Neural crest cell (in vitro differentiated cells): ENCODE results near the gene BICDL2. TPM values are rescaled to one million over a fixed set of nuclear protein-coding genes. Genes with fewer than 3 reads are reported as not detected.

Source experiments
- DNase-seq: peaks from one replicate; pipeline ENCODE4 v3.0.0; 2021; ENCODE audit warnings: low read depth, mixed read lengths, low spot score
- H3K27ac Mint-ChIP-seq: one replicate; pipeline ENCODE4 v1.8.0; 2021; ENCODE audit warnings: mild to moderate bottlenecking, mixed read lengths; ENCODE audit not compliant: unreplicated experiment
- H3K27me3 Mint-ChIP-seq: 2 replicates; pipeline ENCODE4 v1.8.0; 2021; ENCODE audit warnings: low read depth, mild to moderate bottlenecking, mixed read lengths
- H3K36me3 Mint-ChIP-seq: 2 replicates; pipeline ENCODE4 v1.8.0; 2021; ENCODE audit warnings: low read depth, mild to moderate bottlenecking, mixed read lengths
- H3K4me1 Mint-ChIP-seq: 2 replicates; pipeline ENCODE4 v1.8.0; 2021; ENCODE audit warnings: mixed read lengths
- H3K4me3 Mint-ChIP-seq: one replicate; pipeline ENCODE4 v1.8.0; 2021; ENCODE audit warnings: mild to moderate bottlenecking, mixed read lengths
- H3K9me3 Mint-ChIP-seq: 2 replicates; pipeline ENCODE4 v1.8.0; 2021; ENCODE audit warnings: mixed read lengths
- total RNA-seq: library from RNA; stranded (reverse); gene quantifications from 2 replicates; pipeline ENCODE4 v1.2.1, GENCODE V29; 2021
- TF ChIP-seq, protein P1 (sequence below): fragments of 200-600 bp; sonication (generic); conservative IDR thresholded peaks from 2 replicates; pipeline ENCODE4 v1.5.0; 2021; ENCODE audit warnings: antibody characterized with exemption, mild to moderate bottlenecking

BICDL2 gene
- total RNA-seq, 1 donor from 2014 or later = not detected

- no peaks in the 10 kb centered on the region for H3K4me1 Mint-ChIP-seq
These were observed 36.8 kb downstream of the BICDL2 start for GRCh38 chr16:2999929-3000328.

DNA sequence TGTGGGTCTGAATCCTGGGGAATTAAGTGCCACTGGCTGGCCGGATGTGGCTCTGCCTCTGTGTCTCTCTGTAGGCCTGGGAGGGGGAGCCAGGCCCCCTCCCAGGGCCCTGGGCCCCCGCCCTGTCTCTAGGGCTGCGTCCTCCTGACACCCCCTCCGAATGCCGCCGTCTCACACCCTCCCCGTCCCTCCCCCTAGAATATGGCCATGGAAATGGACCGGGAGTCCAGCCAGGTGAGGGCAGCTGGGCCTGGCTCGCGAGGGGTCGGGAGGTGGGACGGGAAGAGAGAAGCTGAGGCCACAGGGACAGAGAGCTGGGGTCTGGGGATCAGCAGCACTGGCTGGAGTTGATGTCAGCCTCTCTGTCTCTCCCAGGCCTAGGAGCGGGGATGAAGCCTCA lies 40.4 kb downstream of the BICDL2 start:
- TF ChIP-seq, protein P1, sequence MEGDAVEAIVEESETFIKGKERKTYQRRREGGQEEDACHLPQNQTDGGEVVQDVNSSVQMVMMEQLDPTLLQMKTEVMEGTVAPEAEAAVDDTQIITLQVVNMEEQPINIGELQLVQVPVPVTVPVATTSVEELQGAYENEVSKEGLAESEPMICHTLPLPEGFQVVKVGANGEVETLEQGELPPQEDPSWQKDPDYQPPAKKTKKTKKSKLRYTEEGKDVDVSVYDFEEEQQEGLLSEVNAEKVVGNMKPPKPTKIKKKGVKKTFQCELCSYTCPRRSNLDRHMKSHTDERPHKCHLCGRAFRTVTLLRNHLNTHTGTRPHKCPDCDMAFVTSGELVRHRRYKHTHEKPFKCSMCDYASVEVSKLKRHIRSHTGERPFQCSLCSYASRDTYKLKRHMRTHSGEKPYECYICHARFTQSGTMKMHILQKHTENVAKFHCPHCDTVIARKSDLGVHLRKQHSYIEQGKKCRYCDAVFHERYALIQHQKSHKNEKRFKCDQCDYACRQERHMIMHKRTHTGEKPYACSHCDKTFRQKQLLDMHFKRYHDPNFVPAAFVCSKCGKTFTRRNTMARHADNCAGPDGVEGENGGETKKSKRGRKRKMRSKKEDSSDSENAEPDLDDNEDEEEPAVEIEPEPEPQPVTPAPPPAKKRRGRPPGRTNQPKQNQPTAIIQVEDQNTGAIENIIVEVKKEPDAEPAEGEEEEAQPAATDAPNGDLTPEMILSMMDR = no peak
- H3K27me3 Mint-ChIP-seq = peaks cover 9% of the 10 kb centered on the region
- no peaks in the 10 kb centered on the region for H3K36me3 Mint-ChIP-seq
- no peaks in the 10 kb centered on the region for H3K4me1 Mint-ChIP-seq
- no peak for DNase-seq
- no peak overlapping the region for H3K27ac Mint-ChIP-seq
- no peak overlapping the region for H3K4me3 Mint-ChIP-seq
- no peaks in the 10 kb centered on the region for H3K9me3 Mint-ChIP-seq

More at GRCh38 chr16:2999929-3000328, 36.8 kb downstream of the BICDL2 start:
- Mint-ChIP-seq H3K9me3 (no peaks in the 10 kb centered on the region), H3K27ac (no peak overlapping the region), H3K27me3 (peaks cover 29% of the 10 kb centered on the region), H3K36me3 (no peaks in the 10 kb centered on the region), H3K4me3 (no peak overlapping the region)
- no peak for DNase-seq
- TF ChIP-seq, protein P1 = no peak

- H3K4me1 Mint-ChIP-seq = no peaks in the 10 kb centered on the region
- no peaks in the 10 kb centered on the region for H3K27me3 Mint-ChIP-seq
- TF ChIP-seq, protein P1 = no peak
- no peaks in the 10 kb centered on the region for H3K9me3 Mint-ChIP-seq
- DNase-seq = no peak
- H3K36me3 Mint-ChIP-seq = no peaks in the 10 kb centered on the region
- H3K27ac Mint-ChIP-seq = no peak overlapping the region
- H3K4me3 Mint-ChIP-seq = no peak overlapping the region
These were observed 44.2 kb downstream of the BICDL2 start for GRCh38 chr16:2992383-2993081.

DNA sequence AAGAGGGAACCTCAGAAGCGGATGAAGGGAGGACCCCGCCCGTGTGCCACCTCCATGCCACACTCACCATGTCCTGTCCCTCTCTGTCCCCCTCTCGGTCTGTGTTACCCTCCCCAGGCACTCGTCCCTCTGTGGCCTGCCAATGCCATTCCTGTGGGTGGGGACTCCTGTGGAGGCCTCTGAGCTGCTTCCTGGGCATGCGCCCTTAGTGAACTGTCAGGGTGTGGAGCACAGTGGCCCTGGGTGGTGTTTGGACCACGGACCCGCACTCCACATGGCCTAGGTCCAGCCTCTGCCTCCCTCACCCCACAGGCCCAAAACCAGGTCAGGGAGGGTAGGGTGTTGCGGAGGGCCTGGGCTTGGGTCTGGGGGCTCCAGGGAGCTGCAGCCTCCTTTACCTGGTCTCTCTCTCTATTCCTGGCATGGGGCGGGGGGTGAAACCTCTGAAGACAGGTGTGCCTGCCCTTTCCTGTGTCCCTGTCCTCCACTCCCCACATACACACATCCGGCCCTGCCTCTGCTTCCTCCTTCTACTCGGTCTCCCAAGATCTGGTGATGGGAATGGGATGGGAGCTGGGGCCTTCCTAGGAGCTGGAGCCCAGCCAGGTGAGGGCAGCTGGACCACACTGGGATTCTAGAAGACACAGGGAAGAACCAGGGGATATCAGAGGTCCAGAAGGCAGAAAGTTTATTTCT lies 45.0 kb downstream of the BICDL2 start:
- no peak overlapping the region for H3K4me3 Mint-ChIP-seq
- H3K27me3 Mint-ChIP-seq = no peaks in the 10 kb centered on the region
- no peaks in the 10 kb centered on the region for H3K9me3 Mint-ChIP-seq
- DNase-seq = no peak
- H3K36me3 Mint-ChIP-seq = no peaks in the 10 kb centered on the region
- H3K27ac Mint-ChIP-seq = no peak overlapping the region
- TF ChIP-seq, protein P1 = no peak
- no peaks in the 10 kb centered on the region for H3K4me1 Mint-ChIP-seq

DNA sequence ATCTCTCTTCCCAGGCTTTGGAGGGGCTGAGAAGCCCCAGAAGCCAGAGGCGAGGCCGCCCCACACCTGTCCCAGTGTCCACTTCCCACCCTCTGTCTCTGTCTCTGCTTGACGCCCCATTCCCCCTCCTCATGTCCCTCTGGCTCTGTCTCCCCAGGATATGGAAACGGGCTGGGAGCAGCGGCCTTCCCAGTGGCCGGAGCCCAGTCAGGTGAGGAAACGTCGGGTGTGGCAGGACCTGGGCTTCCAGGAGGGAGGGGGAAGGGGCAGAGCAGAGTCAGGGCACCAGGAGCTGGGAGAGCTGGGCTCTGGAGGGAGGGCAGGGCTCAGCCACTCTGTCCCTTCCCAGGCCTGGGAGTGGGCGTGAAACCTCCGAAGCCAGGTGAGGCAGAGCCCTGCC lies 45.9 kb downstream of the BICDL2 start:
- DNase-seq = no peak
- TF ChIP-seq, protein P1 = no peak
- H3K9me3 Mint-ChIP-seq = no peaks in the 10 kb centered on the region
- H3K27me3 Mint-ChIP-seq = no peaks in the 10 kb centered on the region
- H3K4me3 Mint-ChIP-seq = no peak overlapping the region
- no peaks in the 10 kb centered on the region for H3K36me3 Mint-ChIP-seq
- no peaks in the 10 kb centered on the region for H3K4me1 Mint-ChIP-seq
- H3K27ac Mint-ChIP-seq = no peak overlapping the region
